Purkinje cell (primary cell): ENCODE measurements around the gene ZGPAT. TPM values are rescaled to one million over a fixed set of nuclear protein-coding genes. Genes with fewer than 3 reads are reported as not detected.

ENCODE experiments used
- polyA plus RNA-seq: library from polyadenylated mRNA; unstranded; fragments of >200 nt; fragmentation: Nextera tagmentation; gene quantifications from 2 replicates; pipeline ENCODE4 v1.2.1, GENCODE V29; 2014

ZGPAT gene
- 0.38 and 0.73 TPM in 2 replicates for polyA plus RNA-seq

DNA sequence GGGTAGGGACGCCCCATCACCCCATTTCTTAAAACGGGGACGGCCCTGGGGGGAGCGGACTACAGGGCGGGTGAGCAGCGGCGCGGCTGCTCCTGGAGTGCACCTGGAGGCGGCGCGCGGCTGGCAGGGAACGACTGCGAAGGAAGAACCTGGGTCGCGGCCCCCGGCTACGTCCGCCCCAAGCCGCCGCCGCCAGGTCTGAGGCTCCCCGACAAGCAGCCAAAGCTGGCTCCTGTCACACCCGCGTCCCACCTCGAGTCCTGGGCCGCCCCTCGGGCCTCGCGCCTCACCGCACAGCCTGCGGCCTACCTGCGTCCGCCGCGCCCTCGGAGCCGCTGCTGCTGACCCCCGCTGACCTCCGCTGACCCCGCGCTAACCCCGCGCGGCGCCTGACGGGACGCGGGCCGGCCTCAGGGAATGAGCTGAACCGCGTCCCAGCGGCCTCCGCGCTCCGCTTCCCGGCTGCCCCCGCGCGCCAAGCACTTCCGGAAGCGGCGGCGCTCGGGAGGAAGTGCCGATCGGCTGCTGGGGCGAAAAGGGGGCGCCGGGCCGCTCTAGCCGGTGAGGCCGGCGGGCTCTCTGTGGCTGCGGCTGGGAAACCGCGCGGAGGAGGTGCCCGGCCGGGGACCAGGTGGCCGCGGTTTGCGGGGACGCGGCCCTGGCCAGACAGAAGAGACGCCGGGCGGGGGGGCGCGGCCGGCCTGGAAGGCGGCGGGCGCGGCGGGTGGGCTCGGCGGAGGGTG lies at the start of gene ZGPAT, which contains the start of gene ARFRP1:
TSS of gene ZGPAT (plus strand) at position 482 of the 743 bp plus-strand sequence. CDS start 542 bp downstream, outside the sequence.
TSS of gene ARFRP1 (minus strand) at position 419 of the 743 bp plus-strand sequence. CDS start 885 bp downstream, outside the sequence.

GRCh38 chr20:63696628-63697356 lies 11.0 kb upstream of the ZGPAT start, which contains the start of gene TNFRSF6B:
Gene TNFRSF6B, plus strand, starts transcription at chr20:63696652. Its CDS starts 116 bp downstream, at chr20:63696768.

GRCh38 chr20:63735859-63736718 lies 28.2 kb downstream of the ZGPAT start, which contains the start of gene LIME1:
Gene LIME1, plus strand, starts transcription at chr20:63736664. Its CDS starts 886 bp downstream, at chr20:63737550.

GRCh38 chr20:63739130-63740069 lies 31.6 kb downstream of the ZGPAT start, which contains the start of gene SLC2A4RG:
Gene SLC2A4RG, plus strand, starts transcription at chr20:63739776. Its CDS starts 137 bp downstream, at chr20:63739913.

Other genes starting within 250 kb of the ZGPAT start
- gene KCNQ2, start 235.4 kb upstream of the ZGPAT start, polyA plus RNA-seq = 8.7 and 11.4 TPM in 2 replicates
- gene EEF1A2, start 209.0 kb upstream of the ZGPAT start, polyA plus RNA-seq = 13.6 and 15.1 TPM in 2 replicates
- gene PPDPF, start 187.3 kb upstream of the ZGPAT start, polyA plus RNA-seq = 2.1 and 3.0 TPM in 2 replicates
- gene PTK6, start 170.7 kb upstream of the ZGPAT start, polyA plus RNA-seq = not detected in 2 replicates
- gene SRMS, start 160.3 kb upstream of the ZGPAT start, polyA plus RNA-seq = not detected in 2 replicates
- not detected in 2 replicates for gene FNDC11, start 153.9 kb upstream of the ZGPAT start, polyA plus RNA-seq
- not detected in 2 replicates for gene HELZ2, start 133.8 kb upstream of the ZGPAT start, polyA plus RNA-seq
- 0.35 and 1.3 TPM in 2 replicates for gene GMEB2, start 80.9 kb upstream of the ZGPAT start, polyA plus RNA-seq
- 30.7 and 32.0 TPM in 2 replicates for gene STMN3, start 54.6 kb upstream of the ZGPAT start, polyA plus RNA-seq
- 0.21 TPM in 1 of 2 replicates, not detected in the other for gene RTEL1, start 49.7 kb upstream of the ZGPAT start, polyA plus RNA-seq
- gene TNFRSF6B, start 11.4 kb upstream of the ZGPAT start, polyA plus RNA-seq = not detected in 2 replicates
- gene ARFRP1, start 63 bp upstream of the ZGPAT start, polyA plus RNA-seq = 1.7 and 5.3 TPM in 2 replicates
- gene LIME1, start 28.6 kb downstream of the ZGPAT start, polyA plus RNA-seq = not detected in 2 replicates
- 0.93 TPM in 1 of 2 replicates, not detected in the other for gene SLC2A4RG, start 31.7 kb downstream of the ZGPAT start, polyA plus RNA-seq
- gene ZBTB46, start 123.2 kb downstream of the ZGPAT start, polyA plus RNA-seq = 2.8 and 6.3 TPM in 2 replicates
- gene ABHD16B, start 153.5 kb downstream of the ZGPAT start, polyA plus RNA-seq = not detected in 2 replicates
- 7.6 and 9.1 TPM in 2 replicates for gene TPD52L2, start 157.2 kb downstream of the ZGPAT start, polyA plus RNA-seq
- gene DNAJC5, start 187.1 kb downstream of the ZGPAT start, polyA plus RNA-seq = 8.3 and 9.6 TPM in 2 replicates
- 3.1 and 5.6 TPM in 2 replicates for gene UCKL1, start 248.4 kb downstream of the ZGPAT start, polyA plus RNA-seq